NCI-H2029 treated with DMSO at 0.1 percent for 48 hours (cell line): Measurements from ENCODE around the gene GP1BA.

ENCODE experiments used
- DNase-seq: peaks from one replicate; lab custom pipeline; 2025; lab: John Stamatoyannopoulos, UW

GP1BA gene

GRCh38 chr17:4931963-4932362, at the start of gene GP1BA:
Gene GP1BA (plus strand): TSS chr17:4932277. CDS start chr17:4932605, 328 bp downstream.
- DNase-seq = no peak

GRCh38 chr17:4884489-4884888, 47.6 kb upstream of the GP1BA start:
- no peak for DNase-seq

GRCh38 chr17:4886830-4887229, 45.2 kb upstream of the GP1BA start:
- no peak for DNase-seq

GRCh38 chr17:4887581-4887980, 44.5 kb upstream of the GP1BA start:
- DNase-seq = no peak

GRCh38 chr17:4891411-4892410, 40.4 kb upstream of the GP1BA start:
- DNase-seq = no peak

- DNase-seq = no peak
Observed at GRCh38 chr17:4892499-4893221, 39.4 kb upstream of the GP1BA start.

- DNase-seq = no peak
Observed at GRCh38 chr17:4893272-4893671, 38.8 kb upstream of the GP1BA start.

GRCh38 chr17:4893721-4894560, 38.1 kb upstream of the GP1BA start:
- DNase-seq = no peak

GRCh38 chr17:4895121-4895520, 37.0 kb upstream of the GP1BA start:
- no peak for DNase-seq

GRCh38 chr17:4895657-4896331, 36.3 kb upstream of the GP1BA start:
- no peak for DNase-seq

GRCh38 chr17:4896332-4897197, 35.5 kb upstream of the GP1BA start:
- DNase-seq = no peak

- DNase-seq = no peak
Observed at GRCh38 chr17:4897198-4897687, 34.8 kb upstream of the GP1BA start.

- DNase-seq = no peak
Observed at GRCh38 chr17:4897785-4898184, 34.3 kb upstream of the GP1BA start.

GRCh38 chr17:4898351-4898750, 33.7 kb upstream of the GP1BA start:
- no peak for DNase-seq

GRCh38 chr17:4898927-4899326, 33.1 kb upstream of the GP1BA start:
- no peak for DNase-seq

GRCh38 chr17:4899341-4900230, 32.5 kb upstream of the GP1BA start, which contains the start of gene C17orf107:
Gene C17orf107 (plus strand): TSS chr17:4899536. CDS start chr17:4899763, 227 bp downstream.
- DNase-seq = no peak

- no peak for DNase-seq
Observed at GRCh38 chr17:4900231-4901107, 31.6 kb upstream of the GP1BA start.

- no peak for DNase-seq
Observed at GRCh38 chr17:4901108-4901647, 30.9 kb upstream of the GP1BA start.
